ENCODE results near the gene EXD3.

EXD3 gene

GRCh38 chr9:137365552-137366444 is 57.2 kb downstream of the EXD3 start:
- no peak for DNase-seq (ENCODE audit: low spot score)

- no peak for DNase-seq (ENCODE audit: low spot score)
These were observed 57.9 kb downstream of the EXD3 start for GRCh38 chr9:137365056-137365455.

GRCh38 chr9:137359850-137360249 is 63.1 kb downstream of the EXD3 start:
- DNase-seq (ENCODE audit: low spot score) = no peak

DNA sequence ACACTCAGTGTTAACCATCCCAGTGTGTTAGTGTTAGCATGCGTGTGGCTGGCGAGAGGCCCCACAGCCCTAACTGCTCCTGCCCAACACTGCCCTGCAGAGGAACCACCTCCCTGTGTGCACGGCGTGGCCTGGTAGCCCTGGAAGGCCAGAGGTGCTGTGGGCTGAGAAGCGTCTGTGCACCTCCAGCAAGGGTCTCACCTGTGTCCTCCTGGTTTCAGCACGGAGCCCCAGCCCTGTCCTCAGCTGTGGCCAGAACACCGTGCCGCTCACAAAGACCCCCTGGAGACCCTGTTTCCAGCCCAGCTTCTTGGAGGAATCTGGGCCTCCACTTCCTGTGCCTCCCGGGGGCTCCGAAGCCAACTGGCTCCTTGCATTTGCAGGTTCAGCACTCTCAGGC is 64.8 kb downstream of the EXD3 start:
- no peak for DNase-seq (ENCODE audit: low spot score)

DNA sequence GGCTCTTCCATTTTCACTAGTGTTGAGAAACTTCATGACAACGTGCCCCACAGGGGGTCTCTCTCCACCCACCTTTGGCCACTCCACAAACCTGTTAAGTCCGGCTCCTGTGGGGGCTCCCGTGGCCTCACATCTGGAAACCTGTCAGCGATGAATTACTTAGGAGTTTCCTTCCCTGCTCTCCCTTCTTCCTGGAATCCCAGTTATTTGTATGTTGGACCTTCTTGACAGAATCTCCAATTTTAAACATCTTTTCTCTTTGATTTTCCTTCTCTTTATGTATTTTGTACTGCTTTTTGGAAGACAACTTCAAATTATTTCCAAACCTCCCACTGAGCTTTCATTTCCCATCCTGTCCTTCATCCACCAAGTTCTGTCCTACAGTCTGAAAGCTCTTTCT is 65.8 kb downstream of the EXD3 start:
- no peak for DNase-seq (ENCODE audit: low spot score)

DNA sequence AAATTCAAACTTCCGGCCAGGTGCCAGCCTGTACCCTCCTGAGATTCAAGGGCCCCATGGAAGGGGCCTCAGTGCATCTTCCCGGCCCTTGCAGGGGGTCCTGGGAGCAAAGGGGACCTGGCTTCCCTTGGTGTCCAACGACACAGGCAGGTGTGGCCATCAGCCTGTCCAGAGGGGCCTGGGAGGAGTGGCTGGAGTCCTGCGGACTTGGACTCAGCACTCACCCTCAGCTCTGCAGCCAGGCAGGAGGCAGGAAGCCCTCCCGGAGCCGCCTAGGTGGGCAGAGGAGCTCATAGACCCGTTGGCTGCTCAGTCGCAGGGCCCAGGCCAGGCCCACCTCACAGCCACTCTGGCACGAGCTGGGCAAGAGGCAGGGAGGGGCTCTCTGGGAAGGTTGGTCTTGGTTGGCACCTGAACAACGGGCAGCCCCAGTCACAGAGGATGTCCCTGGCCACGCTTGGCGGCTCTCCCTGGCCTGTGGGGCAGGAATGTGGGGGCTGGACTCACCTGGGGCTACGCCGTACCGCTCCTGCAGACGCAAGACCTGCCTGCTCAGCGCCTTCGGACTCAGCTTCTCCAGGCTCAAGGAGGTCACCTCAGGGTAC is 67.1 kb downstream of the EXD3 start:
- DNase-seq (ENCODE audit: low spot score) = no peak

DNA sequence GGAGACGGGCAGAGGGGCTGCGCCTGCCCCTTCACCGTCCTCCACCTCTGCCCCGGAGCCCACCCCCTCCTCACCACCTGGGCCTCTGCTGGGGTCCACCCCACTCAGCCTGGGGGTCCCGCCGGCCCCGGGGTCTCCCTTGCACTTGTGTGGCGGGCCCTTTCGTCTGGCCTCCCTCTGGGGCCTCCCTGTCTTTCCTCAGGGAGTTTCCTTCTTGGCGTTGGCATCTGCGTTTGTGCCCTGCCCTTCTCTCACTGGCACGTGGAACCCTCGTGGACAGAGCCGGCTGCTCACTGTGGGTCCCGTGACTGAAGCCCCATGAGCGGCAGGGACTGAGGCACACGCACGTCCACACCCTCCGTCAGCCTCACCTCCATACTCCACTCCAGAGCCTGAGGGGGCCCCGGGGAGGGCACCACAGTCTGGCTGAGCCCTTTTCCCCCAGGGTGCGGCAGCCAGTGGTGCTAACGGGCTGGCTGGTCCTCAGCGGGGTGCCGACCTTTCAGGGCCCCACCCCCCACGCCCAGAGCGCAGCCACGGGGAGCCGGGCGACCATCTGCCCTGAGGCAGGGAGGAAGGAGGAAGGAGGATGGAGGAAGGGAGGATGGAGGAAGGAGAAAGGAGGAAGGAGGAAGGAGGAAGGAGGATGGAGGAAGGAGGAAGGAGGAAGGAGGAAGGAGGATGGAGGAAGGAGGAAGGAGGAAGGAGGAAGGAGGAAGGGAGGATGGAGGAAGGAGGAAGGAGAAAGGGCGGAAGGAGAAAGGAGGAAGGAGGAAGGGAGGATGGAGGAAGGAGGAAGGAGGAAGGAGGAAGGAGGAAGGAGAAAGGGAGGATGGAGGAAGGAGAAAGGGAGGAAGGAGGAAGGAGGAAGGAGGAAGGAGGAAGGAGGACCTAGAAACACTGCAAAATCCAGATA is 67.9 kb downstream of the EXD3 start:
- DNase-seq (ENCODE audit: low spot score) = no peak

DNA sequence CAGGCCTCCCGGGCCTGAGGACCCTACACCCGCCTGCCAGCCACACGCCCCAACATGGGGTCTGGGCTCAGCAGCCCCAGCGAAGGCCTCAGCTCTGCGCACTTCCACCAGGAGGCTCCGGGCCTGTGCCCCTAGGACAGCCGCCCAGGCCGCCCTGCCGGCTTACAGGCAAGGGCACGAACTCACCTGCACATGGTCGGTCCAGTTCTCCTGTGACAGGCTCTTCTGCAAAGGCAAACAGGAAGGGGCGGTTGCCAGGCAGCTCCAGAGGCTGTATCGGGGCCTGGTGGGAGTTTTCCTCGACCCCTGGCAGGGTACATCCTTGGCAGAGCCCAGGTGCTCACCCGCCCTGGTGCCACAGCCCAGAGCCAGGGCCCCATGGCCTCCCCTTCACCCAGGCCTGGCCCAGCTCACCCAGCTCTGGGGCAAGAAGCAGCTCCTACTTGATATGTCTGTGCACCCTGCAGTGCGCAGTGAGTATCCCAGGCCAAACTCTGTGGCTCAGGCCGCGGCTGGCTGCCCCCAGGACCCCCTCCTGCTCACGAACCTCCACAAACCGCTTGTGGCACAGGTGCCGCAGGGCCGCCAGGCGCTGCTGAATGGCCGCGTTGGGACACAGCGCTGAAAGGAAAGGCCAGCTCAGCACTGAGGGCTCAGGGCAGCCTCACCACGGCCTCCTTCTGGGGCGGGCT is 68.7 kb downstream of the EXD3 start:
- no peak for DNase-seq (ENCODE audit: low spot score)

GRCh38 chr9:137353223-137354152 is 69.5 kb downstream of the EXD3 start:
- no peak for DNase-seq (ENCODE audit: low spot score)

GRCh38 chr9:137352511-137353222 is 70.3 kb downstream of the EXD3 start:
- DNase-seq (ENCODE audit: low spot score) = no peak

DNA sequence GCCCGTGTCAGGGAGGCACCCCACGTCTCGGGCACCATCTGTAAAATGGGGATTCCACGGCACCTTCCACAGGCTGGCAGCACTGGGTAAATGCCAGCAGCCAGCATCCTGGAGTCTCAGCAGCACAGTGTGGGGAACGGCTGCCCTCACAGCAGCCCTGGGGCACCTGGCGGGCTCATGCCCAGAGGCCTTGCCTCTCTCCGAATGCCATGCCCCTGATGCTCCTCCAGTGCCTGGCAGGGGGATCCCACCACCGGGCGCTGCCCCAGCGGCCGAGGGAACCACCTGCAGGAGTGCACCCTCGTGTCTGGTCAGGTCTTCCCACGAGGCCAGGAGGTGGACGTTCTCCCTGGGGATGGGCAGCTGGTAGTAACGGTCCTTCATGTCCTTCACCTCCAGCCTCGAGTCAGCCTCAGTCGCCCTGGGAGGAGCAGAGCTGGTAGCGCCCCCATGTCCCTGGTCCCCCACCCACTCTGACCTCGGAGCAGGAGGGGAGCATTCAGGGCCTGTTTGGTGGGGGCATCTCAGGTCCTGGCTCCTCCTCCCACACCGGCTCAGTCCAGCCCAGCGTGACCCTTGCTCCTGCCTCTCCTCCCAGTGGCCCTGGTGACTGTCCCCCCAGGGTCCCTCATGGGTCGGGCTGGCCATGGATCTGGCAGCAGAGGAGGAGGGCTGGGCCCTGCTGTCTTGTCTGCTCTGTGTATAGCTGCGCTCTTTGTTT is 71.0 kb downstream of the EXD3 start:
- DNase-seq (ENCODE audit: low spot score) = no peak

- peak; percentile 6 for DNase-seq (ENCODE audit: low spot score)
These were observed 72.0 kb downstream of the EXD3 start for GRCh38 chr9:137350696-137351584.

GRCh38 chr9:137349471-137350033 is 73.4 kb downstream of the EXD3 start:
- no peak for DNase-seq (ENCODE audit: low spot score)

DNA sequence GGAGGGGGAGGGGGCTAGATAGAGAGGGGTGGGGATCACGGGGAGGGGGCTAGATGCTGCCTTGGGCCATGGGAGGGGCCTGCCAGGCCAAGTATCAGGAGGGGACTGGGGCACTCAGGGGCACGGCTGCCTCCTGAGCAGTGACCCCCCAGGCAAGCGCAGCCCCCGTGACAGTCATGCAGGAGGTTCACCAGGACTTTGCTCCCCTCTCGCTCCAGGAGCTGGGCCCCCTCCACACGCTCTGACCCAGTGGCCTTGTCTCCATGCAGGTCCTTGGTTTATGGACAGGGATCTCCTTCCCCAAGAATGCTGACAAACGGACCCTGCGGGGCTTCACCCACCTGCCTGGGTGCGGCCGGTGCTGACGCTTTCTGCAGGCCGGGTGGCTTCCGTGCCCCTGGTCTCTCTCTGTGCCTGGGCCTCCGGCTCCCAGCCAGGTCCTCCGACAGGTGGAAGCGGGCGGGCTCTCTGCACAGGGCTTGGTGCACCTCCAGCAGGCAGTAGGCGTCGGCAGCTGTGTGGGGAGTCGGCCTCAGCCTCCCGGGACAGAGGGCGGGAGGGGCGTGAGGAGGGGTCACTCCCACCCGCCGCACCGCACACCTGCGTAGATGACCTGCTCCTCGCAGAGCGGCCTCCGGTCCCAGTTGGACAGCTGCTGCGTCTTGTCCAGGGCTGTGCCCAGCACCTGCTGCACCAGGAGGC is 74.0 kb downstream of the EXD3 start:
- DNase-seq (ENCODE audit: low spot score) = peak; percentile 11

GRCh38 chr9:137347928-137348327 is 75.0 kb downstream of the EXD3 start:
- no peak for DNase-seq (ENCODE audit: low spot score)

DNA sequence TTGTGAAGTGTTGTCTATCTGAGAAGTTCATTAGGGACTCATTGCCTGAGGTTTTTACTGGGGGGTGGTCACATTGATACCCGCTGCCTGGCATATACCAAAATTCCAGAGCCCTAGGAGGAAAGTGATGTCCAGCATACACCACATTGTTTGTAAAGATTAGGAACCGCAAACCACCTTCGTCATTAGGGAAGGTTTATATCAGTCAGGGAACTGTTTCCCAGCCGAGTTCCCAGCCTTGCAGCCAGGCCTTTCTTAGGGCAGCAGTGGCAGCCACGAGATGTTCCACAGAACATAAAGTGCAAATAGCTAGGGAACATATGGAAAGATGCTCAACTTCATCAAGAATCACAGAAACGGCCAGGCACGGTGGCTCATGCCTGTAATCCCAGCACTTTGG is 80.5 kb downstream of the EXD3 start:
- no peak for DNase-seq (ENCODE audit: low spot score)

- no peak for DNase-seq (ENCODE audit: low spot score)
These were observed 81.7 kb downstream of the EXD3 start for GRCh38 chr9:137341227-137341626.

Measured in HuH-7 (cell line).